Prostate gland (tissue), 2 donors: ENCODE measurements around the gene GALNT13. TPM values are rescaled to one million over a fixed set of nuclear protein-coding genes. Genes with fewer than 3 reads are reported as not detected.

Experiments
- DNase-seq: peaks from one replicate; pipeline ENCODE4 v3.0.0-alpha.2; 2019; ENCODE audit warnings: low spot score
- H3K27ac ChIP-seq, 2 donors: fragments of 200-600 bp; sonication (generic); 2 replicates each; pipeline ENCODE4 v1.5.1; 2017 to 2019
- H3K27me3 ChIP-seq: fragments of 200-600 bp; sonication (generic); replicated peaks from 2 replicates; pipeline ENCODE4 v1.5.1; 2019; ENCODE audit not compliant: insufficient read depth
- H3K36me3 ChIP-seq, 2 donors: fragments of 200-600 bp; sonication (generic); 1 replicate in 1 of 2; 2 replicates in 1 of 2; pipeline versions ENCODE4 v1.5.1 to v1.8.1; 2017 to 2019
- H3K4me1 ChIP-seq: fragments of 200-600 bp; sonication (generic); replicated peaks from 2 replicates; pipeline ENCODE4 v1.5.1; 2019
- H3K4me3 ChIP-seq, 2 donors: fragments of 200-600 bp; sonication (generic); 2 replicates each; pipeline ENCODE4 v1.5.1; 2017 to 2019
- H3K9me3 ChIP-seq: fragments of 200-600 bp; sonication (generic); 2 replicates; pipeline ENCODE4 v1.5.1; 2017
- CTCF ChIP-seq, 4 experiments: fragments of 200-600 bp in 2 of 4; fragments of 450-650 bp in 2 of 4; sonication (generic) in 2 of 4; IDR thresholded peaks; 1 replicate in 3 of 4; 2 replicates in 1 of 4; pipeline ENCODE4 v1.5.1; 2016 to 2019; ENCODE audit warnings: antibody characterized with exemption in 4 of 4, mild to moderate bottlenecking in 2 of 4, moderate library complexity in 2 of 4
- POLR2A ChIP-seq: fragments of 450-650 bp; IDR thresholded peaks from one replicate; pipeline ENCODE4 v1.6.1; 2016; ENCODE audit warnings: antibody characterized with exemption, mild to moderate bottlenecking
- POLR2AphosphoS5 ChIP-seq: sonication (generic); formaldehyde crosslinking; IDR thresholded peaks from one replicate; pipeline ENCODE4 v1.6.1; 2017; ENCODE audit warnings: antibody characterized with exemption
- WGBS: methylation state at CpG from one replicate; pipeline ENCODE4 v1.1.5; 2018; 5-methylcytosine and 5-hydroxymethylcytosine counted together
- intact Hi-C: fragments of 100-400 bp; cut with DNase I; formaldehyde crosslinking; loops from one replicate; pipeline ENCODE4 v1.14.2; 2022
- total RNA-seq, 2 donors: library from RNA; depleted of rRNA; stranded (reverse); fragments of >200 nt; gene quantifications; one replicate each; pipeline ENCODE4 v1.1.0, GENCODE V29; 2016

GALNT13 gene
- total RNA-seq, 2 donors from 2014 or later = 0.87 to 1.1 TPM

- Histone ChIP-seq H3K27me3 (no peaks in the 10 kb centered on the region), H3K9me3 (no peaks in the 10 kb centered on the region), H3K36me3 (no peaks in the 10 kb centered on the region), H3K27ac (no peak overlapping the region), H3K4me3 (no peak overlapping the region), H3K4me1 (no peaks in the 10 kb centered on the region)
- DNase-seq = no peak
- TF ChIP-seq POLR2AphosphoS5 (no peak), POLR2A (no peak), CTCF (IDR thresholded peaks at IDR 0.05) (no peak)
- WGBS = 67% methylated on average over 2 of the region's 2 CpGs
- intact Hi-C loops = no loop called here
These were observed 301.4 kb downstream of the GALNT13 start for GRCh38 chr2:154173164-154173563.

DNA sequence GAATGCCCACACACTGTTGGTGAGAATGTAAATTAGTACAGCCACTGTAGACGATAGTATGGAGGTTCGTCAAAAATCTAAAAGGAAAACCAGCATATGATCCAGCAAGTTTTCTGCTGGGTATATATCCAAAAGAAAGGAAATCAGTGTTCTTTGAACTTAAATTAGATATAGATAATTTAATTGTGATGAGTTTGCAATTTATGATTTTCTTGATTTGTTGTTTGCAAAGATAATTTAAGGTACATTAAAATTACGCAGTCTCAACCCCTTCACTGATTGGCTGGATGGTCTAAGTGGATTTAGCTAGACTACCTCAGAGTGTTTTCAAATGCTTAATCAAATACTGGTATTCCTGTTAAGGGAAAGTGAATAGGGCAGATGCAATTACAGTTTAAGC, 302.2 kb downstream of the GALNT13 start:
- Histone ChIP-seq H3K4me3 (no peak overlapping the region), H3K9me3 (no peaks in the 10 kb centered on the region), H3K27ac (no peak overlapping the region), H3K36me3 (no peaks in the 10 kb centered on the region), H3K27me3 (no peaks in the 10 kb centered on the region), H3K4me1 (no peaks in the 10 kb centered on the region)
- TF ChIP-seq POLR2AphosphoS5 = no peak
- TF ChIP-seq CTCF (IDR thresholded peaks at IDR 0.05) = no peak
- TF ChIP-seq POLR2A = no peak
- WGBS = 93% methylated on average over 3 of the region's 3 CpGs
- intact Hi-C loops = no loop called here
- no peak for DNase-seq

DNA sequence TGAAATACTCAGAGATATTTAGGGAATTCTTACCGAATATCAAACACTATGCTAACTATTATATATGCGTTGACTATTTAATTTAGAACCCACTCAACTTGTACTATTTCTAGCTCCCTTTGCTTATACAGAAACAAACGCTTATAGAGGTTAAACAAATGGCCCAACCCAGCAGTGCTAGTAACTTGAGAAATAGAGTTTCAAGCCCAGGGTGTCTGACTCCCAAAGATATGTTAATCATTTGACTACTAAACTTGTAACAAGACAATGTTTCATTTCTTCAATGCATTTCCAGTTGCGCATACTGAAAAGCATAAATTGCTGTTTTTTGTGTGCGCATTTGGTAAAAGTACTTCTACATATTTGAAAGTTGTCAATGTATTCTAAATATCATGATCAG, 310.3 kb downstream of the GALNT13 start:
- no peaks in the 10 kb centered on the region for H3K36me3 ChIP-seq
- no peak overlapping the region for H3K4me3 ChIP-seq
- DNase-seq = no peak
- TF ChIP-seq CTCF (IDR thresholded peaks at IDR 0.05) (no peak), POLR2AphosphoS5 (no peak), POLR2A (no peak)
- intact Hi-C loops = no loop called here
- 88% methylated on average over 5 of the region's 5 CpGs for WGBS
- no peaks in the 10 kb centered on the region for H3K27me3 ChIP-seq
- H3K4me1 ChIP-seq = no peaks in the 10 kb centered on the region
- no peaks in the 10 kb centered on the region for H3K9me3 ChIP-seq
- H3K27ac ChIP-seq = no peak overlapping the region

DNA sequence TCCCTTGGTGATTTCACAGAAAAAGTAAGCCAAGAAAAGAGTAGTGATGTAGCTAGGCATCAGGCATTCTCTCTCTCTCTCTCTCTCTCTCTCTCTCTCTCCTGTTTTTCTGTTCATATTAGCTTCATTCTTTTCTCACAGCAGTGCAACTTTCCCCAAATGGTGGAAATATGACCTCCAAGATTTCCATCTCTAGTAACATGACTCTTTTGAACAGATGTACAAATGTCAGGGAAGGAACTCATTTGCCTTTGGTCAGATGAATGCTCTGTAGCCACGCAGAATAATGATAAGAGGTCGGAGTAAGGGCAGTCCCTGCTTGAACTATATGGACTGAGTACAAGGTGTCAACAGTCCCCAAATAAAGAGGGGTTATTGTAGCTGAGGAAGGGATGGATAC, 316.2 kb downstream of the GALNT13 start:
- no peak overlapping the region for H3K4me3 ChIP-seq
- intact Hi-C loops = no loop called here

DNA sequence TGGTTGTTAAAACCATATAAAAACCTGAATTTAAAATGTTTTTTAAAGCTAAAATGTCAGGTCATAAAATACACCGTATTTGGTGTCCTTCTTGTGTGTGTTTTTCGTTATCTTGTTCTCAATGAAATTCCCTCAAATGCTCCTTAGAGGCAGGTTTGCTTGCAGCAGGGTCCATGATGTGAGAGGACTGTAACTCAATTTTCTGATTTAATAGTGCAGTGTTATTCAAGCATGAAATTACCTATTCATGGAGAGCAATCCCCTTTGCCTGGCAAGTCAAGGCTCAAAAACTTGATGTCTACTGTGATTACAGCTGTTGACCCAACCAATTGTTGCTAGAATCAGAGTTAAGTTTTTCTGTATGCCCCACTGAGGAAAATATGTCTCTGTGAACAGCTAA, 318.2 kb downstream of the GALNT13 start:
- no peaks in the 10 kb centered on the region for H3K36me3 ChIP-seq
- H3K4me3 ChIP-seq = no peak overlapping the region
- TF ChIP-seq POLR2A = no peak
- TF ChIP-seq POLR2AphosphoS5 = no peak
- TF ChIP-seq CTCF (IDR thresholded peaks at IDR 0.05) = no peak
- H3K4me1 ChIP-seq = no peaks in the 10 kb centered on the region
- intact Hi-C loops = no loop called here
- no peaks in the 10 kb centered on the region for H3K27me3 ChIP-seq
- DNase-seq = no peak
- H3K27ac ChIP-seq = no peak overlapping the region
- no peaks in the 10 kb centered on the region for H3K9me3 ChIP-seq
- 43% methylated on average over 2 of the region's 2 CpGs for WGBS

More for the DNA sequence above, 316.2 kb downstream of the GALNT13 start:
- Histone ChIP-seq H3K27ac (no peak overlapping the region), H3K4me1 (no peaks in the 10 kb centered on the region), H3K9me3 (no peaks in the 10 kb centered on the region), H3K36me3 (no peaks in the 10 kb centered on the region), H3K27me3 (no peaks in the 10 kb centered on the region)
- 70% methylated on average over 2 of the region's 2 CpGs for WGBS
- TF ChIP-seq POLR2A (no peak), POLR2AphosphoS5 (no peak), CTCF (IDR thresholded peaks at IDR 0.05) (no peak)
- no peak for DNase-seq
